ENCODE measurements around the gene DBH. TPM values are rescaled to one million over a fixed set of nuclear protein-coding genes. Genes with fewer than 3 reads are reported as not detected.

Gene DBH
- total and polyA plus RNA-seq, 8 donors, result under 0.01 to 0.15 TPM; not detected in 6

GRCh38 chr9:133597316-133597957, 38.7 kb upstream of the DBH start:
- DNase-seq, result no peak
- intact Hi-C loops (cut with DNase I; ENCODE audit: low total_unique reads), result no loop called here
- no peaks in the 10 kb centered on the region for H3K4me1 ChIP-seq
- no peaks in the 10 kb centered on the region for H3K36me3 ChIP-seq
- H3K27ac ChIP-seq, result no peak overlapping the region
- TF ChIP-seq EP300 (IDR thresholded peaks at IDR 0.05) (no peak), POLR2AphosphoS5 (IDR thresholded peaks at IDR 0.05) (no peak), POLR2A (IDR thresholded peaks at IDR 0.05) (no peak)
- 76 to 86% (median 78%) methylated on average over 7 of the region's 7 CpGs for WGBS, 5 donors
- no peak overlapping the region for H3K4me3 ChIP-seq
- H3K27me3 ChIP-seq, result peaks cover 0 to 51% (median 9%) of the 10 kb centered on the region in 3 donors
- peaks cover 7 to 35% (median 33%) of the 10 kb centered on the region in 4 donors for H3K9me3 ChIP-seq

GRCh38 chr9:133598978-133599377, 37.2 kb upstream of the DBH start:
- Histone ChIP-seq H3K9me3 (peaks cover 7 to 35% (median 33%) of the 10 kb centered on the region in 4 donors), H3K27ac (no peak overlapping the region), H3K4me3 (no peak overlapping the region), H3K27me3 (peaks cover 0 to 57% (median 9%) of the 10 kb centered on the region in 3 donors), H3K4me1 (no peaks in the 10 kb centered on the region), H3K36me3 (no peaks in the 10 kb centered on the region)
- TF ChIP-seq POLR2A (IDR thresholded peaks at IDR 0.05) (no peak), POLR2AphosphoS5 (IDR thresholded peaks at IDR 0.05) (no peak), CTCF (IDR thresholded peaks at IDR 0.05) (no peak), EP300 (IDR thresholded peaks at IDR 0.05) (no peak)
- 81 to 86% (median 83%) methylated on average over 6 to 7 of the region's 7 CpGs for WGBS, 5 donors
- intact Hi-C loops (cut with DNase I; ENCODE audit: low total_unique reads), result no loop called here
- DNase-seq, result no peak

DNA sequence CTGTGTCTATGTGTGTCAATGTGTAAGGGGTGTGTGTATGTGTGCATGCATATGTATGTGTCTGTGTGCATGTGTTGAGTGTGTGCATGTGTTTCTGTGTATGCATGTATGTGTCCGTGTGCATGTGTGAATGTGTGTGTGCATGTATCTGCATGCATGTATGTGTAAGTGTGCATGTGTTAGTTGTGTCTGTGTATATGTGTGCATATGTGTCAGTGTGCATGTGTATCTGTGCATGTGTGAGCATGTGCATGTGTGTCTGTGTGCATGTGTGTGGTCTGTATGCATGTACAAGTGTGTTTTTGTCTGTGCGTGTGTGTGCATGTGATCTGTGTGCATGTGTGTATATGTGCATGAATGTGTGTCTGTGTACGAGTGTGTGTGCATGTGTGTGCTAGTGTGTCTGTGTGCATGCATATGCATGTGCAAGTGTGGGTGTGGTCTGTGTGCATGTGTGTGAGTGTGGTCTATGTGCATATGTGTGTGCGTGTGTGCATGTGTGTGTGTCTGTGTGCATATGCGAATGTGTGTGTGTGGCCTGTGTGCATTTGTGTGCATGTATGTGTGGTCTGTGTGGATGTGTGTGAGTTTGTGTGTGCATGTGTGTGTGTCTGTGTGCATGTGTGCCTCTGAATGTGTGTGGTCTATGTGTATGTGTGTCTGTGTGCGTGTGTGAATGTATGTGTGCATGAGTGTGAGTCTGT, 36.5 kb upstream of the DBH start:
- WGBS, 5 donors, result 91 to 98% (median 96%) methylated on average over 6 of the region's 6 CpGs
- no peaks in the 10 kb centered on the region for H3K4me1 ChIP-seq
- peaks cover 7 to 35% (median 33%) of the 10 kb centered on the region in 4 donors for H3K9me3 ChIP-seq

GRCh38 chr9:133600739-133601138, 35.4 kb upstream of the DBH start:
- peaks cover 7 to 34% (median 33%) of the 10 kb centered on the region in 4 donors for H3K9me3 ChIP-seq
- intact Hi-C loops (cut with DNase I; ENCODE audit: low total_unique reads), result no loop called here
- 54 to 68% (median 59%) methylated on average over 7 of the region's 7 CpGs for whole genome bisulfite sequencing, 5 donors
- H3K27ac ChIP-seq, result no peak overlapping the region
- H3K4me1 ChIP-seq, result no peaks in the 10 kb centered on the region
- H3K4me3 ChIP-seq, result no peak overlapping the region
- no peaks in the 10 kb centered on the region for H3K36me3 ChIP-seq
- TF ChIP-seq POLR2AphosphoS5 (IDR thresholded peaks at IDR 0.05) (no peak), CTCF (IDR thresholded peaks at IDR 0.05) (no peak), EP300 (IDR thresholded peaks at IDR 0.05) (no peak), POLR2A (IDR thresholded peaks at IDR 0.05) (no peak)
- H3K27me3 ChIP-seq, result peaks cover 0 to 59% (median 14%) of the 10 kb centered on the region in 3 donors
- DNase-seq, result no peak

More for the DNA sequence above, 36.5 kb upstream of the DBH start:
- TF ChIP-seq POLR2AphosphoS5 (IDR thresholded peaks at IDR 0.05) (no peak), EP300 (IDR thresholded peaks at IDR 0.05) (no peak), POLR2A (IDR thresholded peaks at IDR 0.05) (no peak), CTCF (IDR thresholded peaks at IDR 0.05) (no peak)
- no peaks in the 10 kb centered on the region for H3K36me3 ChIP-seq
- no peak for DNase-seq
- intact Hi-C loops (cut with DNase I; ENCODE audit: low total_unique reads), result no loop called here
- no peak overlapping the region for H3K27ac ChIP-seq
- no peak overlapping the region for H3K4me3 ChIP-seq
- H3K27me3 ChIP-seq, result peaks cover 0 to 59% (median 10%) of the 10 kb centered on the region in 3 donors

All from stomach (tissue), 9 donors.